H1 (cell line): Measurements from ENCODE around the gene LDLRAD4. TPM values are rescaled to one million over a fixed set of nuclear protein-coding genes. Genes with fewer than 3 reads are reported as not detected.

Experiments used
- CTCF ChIA-PET: fragments of 300-600 bp; sonication (Branson Sonifier 250); formaldehyde crosslinking; loops from one replicate; lab custom pipeline; 2021; ENCODE audit not compliant: partially characterized antibody; lab: Charles Lee
- POLR2A ChIA-PET: fragments of 300-600 bp; sonication (Branson Sonifier 250); formaldehyde crosslinking; loops from one replicate; lab custom pipeline; 2021; ENCODE audit warnings: inconsistent platforms; ENCODE audit not compliant: partially characterized antibody; lab: Charles Lee
- DNase-seq, 2 experiments: peaks; one replicate each; pipeline versions ENCODE4 v3.0.0 to v3.0.0-alpha.2; 2010 to 2022; ENCODE audit warnings: low spot score in 2 of 2, low read depth in 1 of 2, mixed read lengths in 1 of 2
- FAIRE-seq: peaks from 2 replicates; lab custom pipeline; 2011; peaks lifted over from hg19 to GRCh38; lab: Jason Lieb, UNC
- H2AFZ ChIP-seq: 2 replicates; pipeline ENCODE4 v1.8.1; 2012; ENCODE audit warnings: low read length, inconsistent platforms
- H2AK5ac ChIP-seq: 2 replicates; pipeline ENCODE4 v1.6.1; 2013; ENCODE audit warnings: low read depth, low read length
- H2BK120ac ChIP-seq: replicated peaks from 2 replicates; pipeline ENCODE3; 2013; ENCODE audit warnings: low read depth, low read length, inconsistent platforms
- H2BK12ac ChIP-seq: 2 replicates; pipeline ENCODE4 v1.6.1; 2013; ENCODE audit warnings: low read depth, low read length
- H2BK15ac ChIP-seq: 2 replicates; pipeline ENCODE4 v1.6.1; 2013; ENCODE audit warnings: low read length
- H2BK20ac ChIP-seq: 2 replicates; pipeline ENCODE4 v1.6.1; 2013; ENCODE audit warnings: low read length
- H2BK5ac ChIP-seq: 2 replicates; pipeline ENCODE4 v1.6.1; 2013; ENCODE audit warnings: low read depth, low read length
- H3K14ac ChIP-seq: 2 replicates; pipeline ENCODE4 v1.6.1; 2013; ENCODE audit warnings: inconsistent platforms; ENCODE audit not compliant: insufficient read length
- H3K18ac ChIP-seq: 2 replicates; pipeline ENCODE4 v1.6.1; 2013; ENCODE audit warnings: low read length; ENCODE audit errors: extremely low read depth
- H3K23ac ChIP-seq: 2 replicates; pipeline ENCODE4 v1.6.1; 2013; ENCODE audit warnings: inconsistent platforms; ENCODE audit not compliant: insufficient read length
- H3K23me2 ChIP-seq: 2 replicates; pipeline ENCODE4 v1.6.1; 2013; ENCODE audit warnings: low read depth, low read length
- H3K27ac ChIP-seq: 2 replicates; pipeline ENCODE4 v1.6.1; 2011; ENCODE audit warnings: low read depth, low read length, inconsistent platforms
- H3K27me3 ChIP-seq, 4 experiments: replicated peaks in 1 of 4; 1 replicate in 1 of 4; 2 replicates in 3 of 4; pipeline versions ENCODE4 v1.6.1 to v1.8.1; 2011 to 2013; ENCODE audit warnings: low read length in 3 of 4, mild to moderate bottlenecking in 3 of 4, inconsistent platforms in 2 of 4, mixed read lengths in 2 of 4, moderate library complexity in 1 of 4; ENCODE audit not compliant: control insufficient read depth in 3 of 4, insufficient read depth in 3 of 4; ENCODE audit errors: extremely low read depth in 1 of 4
- H3K36me3 ChIP-seq, 4 experiments: 2 replicates each; pipeline versions ENCODE4 v1.6.1 to v1.8.1; 2011 to 2013; ENCODE audit warnings: mild to moderate bottlenecking in 4 of 4, low read length in 3 of 4, moderate library complexity in 2 of 4, control low read depth in 1 of 4, inconsistent platforms in 1 of 4; ENCODE audit not compliant: insufficient read depth in 4 of 4, control insufficient read depth in 2 of 4
- H3K4ac ChIP-seq: replicated peaks from 2 replicates; pipeline ENCODE3; 2013; ENCODE audit warnings: low read length, low read depth, mixed read lengths, inconsistent platforms; ENCODE audit not compliant: insufficient read length
- H3K4me1 ChIP-seq, 4 experiments: replicated peaks in 1 of 4; 1 replicate in 1 of 4; 2 replicates in 3 of 4; pipeline versions ENCODE4 v1.6.1 to v1.8.1; 2011 to 2013; ENCODE audit warnings: low read length in 3 of 4, inconsistent platforms in 2 of 4, mixed read lengths in 1 of 4; ENCODE audit not compliant: insufficient read depth in 4 of 4, control insufficient read depth in 3 of 4
- H3K4me2 ChIP-seq, 2 experiments: 2 replicates each; pipeline versions ENCODE4 v1.6.1 to v1.8.1; 2011 to 2013; ENCODE audit warnings: low read depth in 2 of 2, low read length in 2 of 2, control low read depth in 1 of 2, inconsistent platforms in 1 of 2, mild to moderate bottlenecking in 1 of 2; ENCODE audit not compliant: insufficient read depth in 1 of 2
- H3K4me3 ChIP-seq, 4 experiments: fragments of 200-600, 300-600 bp in 1 of 4; sonication (generic), shearing (Covaris generic), sonication (Bioruptor Twin) in 1 of 4; 2 replicates each; pipeline versions ENCODE4 v1.5.1 to v1.8.1; 2011 to 2016; ENCODE audit warnings: low read length in 4 of 4, low read depth in 3 of 4, control low read depth in 2 of 4, inconsistent platforms in 2 of 4, mild to moderate bottlenecking in 2 of 4, mixed read lengths in 1 of 4, moderate library complexity in 1 of 4; ENCODE audit not compliant: insufficient read depth in 2 of 4; ENCODE audit errors: extremely low read depth in 1 of 4
- H3K56ac ChIP-seq: replicated peaks from 2 replicates; pipeline ENCODE3; 2013; ENCODE audit warnings: low read depth, mild to moderate bottlenecking, mixed read lengths, low read length, inconsistent platforms; ENCODE audit not compliant: insufficient read length
- H3K79me1 ChIP-seq: 2 replicates; pipeline ENCODE4 v1.6.1; 2013; ENCODE audit warnings: low read depth, low read length, control low read depth
- H3K79me2 ChIP-seq, 2 experiments: 2 replicates each; pipeline versions ENCODE4 v1.6.1 to v1.8.1; 2012 to 2013; ENCODE audit warnings: low read length in 2 of 2, mild to moderate bottlenecking in 2 of 2, inconsistent platforms in 1 of 2; ENCODE audit not compliant: insufficient read depth in 2 of 2, control insufficient read depth in 1 of 2
- H3K9ac ChIP-seq, 4 experiments: replicated peaks in 1 of 4; 1 replicate in 1 of 4; 2 replicates in 3 of 4; pipeline versions ENCODE4 v1.6.1 to v1.8.1; 2011 to 2013; ENCODE audit warnings: low read depth in 3 of 4, low read length in 3 of 4, control low read depth in 2 of 4, mild to moderate bottlenecking in 2 of 4, moderate library complexity in 2 of 4, inconsistent platforms in 1 of 4; ENCODE audit errors: extremely low read depth in 1 of 4
- H3K9me3 ChIP-seq, 2 experiments: 2 replicates each; pipeline versions ENCODE4 v1.6.1 to v1.8.1; 2012 to 2013; ENCODE audit warnings: mild to moderate bottlenecking in 2 of 2, moderate library complexity in 2 of 2, control low read depth in 1 of 2, inconsistent platforms in 1 of 2, low read depth in 1 of 2, low read length in 1 of 2, mixed read lengths in 1 of 2; ENCODE audit not compliant: insufficient read depth in 2 of 2
- H4K20me1 ChIP-seq, 2 experiments: replicated peaks in 1 of 2; 2 replicates each; pipeline versions ENCODE3 to v1.8.1; 2011 to 2013; ENCODE audit warnings: inconsistent platforms in 2 of 2, low read length in 2 of 2, mild to moderate bottlenecking in 1 of 2; ENCODE audit not compliant: insufficient read depth in 2 of 2, control insufficient read depth in 1 of 2
- H4K5ac ChIP-seq: 2 replicates; pipeline ENCODE4 v1.6.1; 2013; ENCODE audit warnings: low read length, low read depth, mixed read lengths, inconsistent platforms; ENCODE audit not compliant: insufficient read length
- H4K8ac ChIP-seq: 2 replicates; pipeline ENCODE4 v1.8.0; 2013; ENCODE audit warnings: mild to moderate bottlenecking, moderate library complexity, low read length, inconsistent platforms; ENCODE audit not compliant: insufficient read depth; ENCODE audit errors: extremely low read depth
- H4K91ac ChIP-seq: replicated peaks from 2 replicates; pipeline ENCODE3; 2013; ENCODE audit warnings: low read length, mixed read lengths, inconsistent platforms; ENCODE audit not compliant: insufficient read length
- CBX5 ChIP-seq: fragments of 300-800, 300-1000 bp; sonication (generic); IDR thresholded peaks from 2 replicates; pipeline ENCODE4 v1.7.1; 2016; ENCODE audit warnings: antibody characterized with exemption, low read length, low read depth
- EZH2 ChIP-seq: fragments of 200-600 bp; sonication (generic); IDR thresholded peaks from 2 replicates; pipeline ENCODE4 v1.7.1; 2012; ENCODE audit warnings: low read depth, mild to moderate bottlenecking, moderate library complexity, low read length, inconsistent platforms; ENCODE audit not compliant: severe bottlenecking
- MAX ChIP-seq: IDR thresholded peaks from 2 replicates; pipeline ENCODE4 v1.6.1; 2012; ENCODE audit warnings: inconsistent platforms
- RAD21 ChIP-seq, 2 experiments: IDR thresholded peaks in 1 of 2; conservative IDR thresholded peaks in 1 of 2; 2 replicates each; pipeline ENCODE4 v1.6.1; 2011; ENCODE audit warnings: low read depth in 2 of 2, low read length in 2 of 2, improper control_type of control experiment in 1 of 2, inconsistent platforms in 1 of 2, mild to moderate bottlenecking in 1 of 2, moderate library complexity in 1 of 2
- RXRA ChIP-seq: IDR thresholded peaks from 2 replicates; pipeline ENCODE4 v1.6.1; 2011; ENCODE audit warnings: low read depth, mild to moderate bottlenecking, low read length, moderate library complexity; ENCODE audit not compliant: insufficient read depth
- SAP30 ChIP-seq: fragments of 300-600 bp; sonication (generic); IDR thresholded peaks from 2 replicates; pipeline ENCODE4 v1.7.1; 2012; ENCODE audit warnings: low read length, moderate library complexity, mild to moderate bottlenecking, inconsistent platforms; ENCODE audit not compliant: insufficient read depth, insufficient replicate concordance
- SIRT6 ChIP-seq: IDR thresholded peaks from one replicate; pipeline ENCODE4 v1.7.1; 2012; ENCODE audit warnings: low read length, inconsistent platforms
- SUZ12 ChIP-seq: fragments of 200-600 bp; sonication (generic); IDR thresholded peaks from 2 replicates; pipeline ENCODE4 v1.6.1; 2012; ENCODE audit warnings: mild to moderate bottlenecking, inconsistent platforms, low read length, moderate library complexity, mixed read lengths
- TAF7 ChIP-seq: optimal IDR thresholded peaks from 2 replicates; pipeline ENCODE3; 2011; ENCODE audit warnings: low read depth, mild to moderate bottlenecking, inconsistent platforms, low read length, moderate library complexity, borderline replicate concordance
- TBP ChIP-seq: IDR thresholded peaks from 2 replicates; pipeline ENCODE4 v1.6.1; 2011; ENCODE audit warnings: low read depth, low read length, improper control_type of control experiment
- YY1 ChIP-seq: IDR thresholded peaks from 2 replicates; pipeline ENCODE4 v1.6.1; 2011; ENCODE audit warnings: low read depth, mild to moderate bottlenecking, low read length
- WGBS, 2 experiments: shearing (Covaris generic) in 1 of 2; methylation state at CpG; one replicate each; pipeline versions ENCODE4 v1.1.6 to v1.1.7; 2013 to 2015; ENCODE audit warnings: low lambda C conversion rate in 2 of 2, mixed read lengths in 2 of 2, inconsistent platforms in 1 of 2, low coverage in 1 of 2, missing lambda C conversion rate in 1 of 2; ENCODE audit not compliant: insufficient replicate concordance in 2 of 2, insufficient coverage in 1 of 2, insufficient read length in 1 of 2; ENCODE audit errors: extremely low coverage in 1 of 2, missing lambda C conversion rate in 1 of 2; 5-methylcytosine and 5-hydroxymethylcytosine counted together
- polyA plus RNA-seq, 7 experiments: library from polyadenylated mRNA; depleted of rRNA in 3 of 7; stranded (reverse) in 5 of 7; unstranded in 2 of 7; fragments of >200 nt in 5 of 7; fragments of 200-250 nt in 2 of 7; gene quantifications; 1 replicate in 5 of 7; 2 replicates in 1 of 7; 4 replicates in 1 of 7; pipeline versions ENCODE4 v1.2.1 to v1.2.3, GENCODE V29; 2011 to 2013; ENCODE audit warnings: missing spikeins in 2 of 7, mixed read lengths in 2 of 7
- total RNA-seq: library from RNA; stranded (reverse); fragmentation: NEBNext Ultra II Directional; extraction: Animal tissue kit (Norgen Biotek cat#: 25700); gene quantifications from 2 replicates; pipeline ENCODE4 v1.2.1, GENCODE V29; 2021

The LDLRAD4 gene
- total and polyA plus RNA-seq, 2 of the 8 experiments (the other 6 are each of a cell fraction or from before 2014, with no cell fraction given), result 0.77 to 1.4 TPM

DNA sequence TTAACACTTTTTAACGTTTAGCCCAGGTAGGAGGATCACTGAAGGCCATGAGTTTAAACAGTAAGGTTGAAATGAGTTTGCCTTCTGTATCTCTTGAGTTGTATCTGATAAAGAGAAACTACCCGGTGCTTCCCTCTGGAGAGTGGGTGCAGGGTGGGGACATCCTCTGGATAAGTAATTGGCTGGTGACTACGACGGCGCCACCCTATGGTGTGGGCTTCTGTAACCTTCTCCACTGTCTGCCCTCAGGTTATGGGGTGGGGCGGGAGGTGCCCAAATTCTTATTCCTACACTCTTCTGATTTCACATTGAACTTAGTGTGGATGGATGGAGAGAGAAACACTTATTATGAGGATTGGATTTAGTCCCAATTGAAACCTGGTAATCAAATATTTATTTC lies 68.8 kb downstream of the LDLRAD4 start:
- Histone ChIP-seq H3K9ac (no peak overlapping the region), H3K36me3 (no peaks in the 10 kb centered on the region), H2AFZ (no peak overlapping the region), H3K23me2 (no peaks in the 10 kb centered on the region; the same call in 1 of the 2 replicates), H3K4me2 (no peak overlapping the region), H3K23ac (no peak overlapping the region), H2BK5ac (no peak overlapping the region), H4K20me1 (no peaks in the 10 kb centered on the region), H3K79me2 (no peaks in the 10 kb centered on the region), H3K4me3 (no peak overlapping the region), H3K9me3 (no peaks in the 10 kb centered on the region), H3K27ac (no peak overlapping the region), H2BK12ac (no peak overlapping the region), H2BK120ac (no peak overlapping the region), H3K4me1 (no peaks in the 10 kb centered on the region), H3K14ac (no peak overlapping the region), H3K79me1 (no peaks in the 10 kb centered on the region), H2BK15ac (no peak overlapping the region), H3K56ac (no peak overlapping the region), H4K5ac (no peak overlapping the region), H4K8ac (no peak overlapping the region; the same call in 1 of the 2 replicates), H4K91ac (no peak overlapping the region), H2AK5ac (no peak overlapping the region), H3K27me3 (no peaks in the 10 kb centered on the region), H3K18ac (no peak overlapping the region), H2BK20ac (no peak overlapping the region), H3K4ac (no peak overlapping the region)
- 91% methylated on average over 6 of the region's 6 CpGs; no CpG with 5 or more reads in 1 of the 2 experiments for WGBS, 2 experiments
- POLR2A ChIA-PET, result no interaction called here
- no peak for DNase-seq
- CTCF ChIA-PET, result no interaction called here
- FAIRE-seq, result no peak
- TF ChIP-seq RAD21 (IDR thresholded peaks at IDR 0.05 in 1 of 2, conservative IDR thresholded peaks at IDR 0.05 in 1 of 2; ENCODE audit: low read depth in 2 of 2, low read length in 2 of 2) (peak in 1 of 2 experiments; percentile 26; a peak in 2 of 4 replicates), RXRA (no peak), EZH2 (no peak), SUZ12 (no peak), TBP (no peak), SAP30 (no peak), SIRT6 (no peak), YY1 (no peak), TAF7 (no peak), MAX (no peak), CBX5 (no peak)
